NCI-H82 (cell line): ENCODE measurements around the gene KLHL35.
A peak's percentile ranks its signal among the peaks of the same experiment; 100 is the strongest.

Source experiments
- DNase-seq: peaks from one replicate; lab custom pipeline; 2025; lab: John Stamatoyannopoulos, UW

The KLHL35 gene, protein sequence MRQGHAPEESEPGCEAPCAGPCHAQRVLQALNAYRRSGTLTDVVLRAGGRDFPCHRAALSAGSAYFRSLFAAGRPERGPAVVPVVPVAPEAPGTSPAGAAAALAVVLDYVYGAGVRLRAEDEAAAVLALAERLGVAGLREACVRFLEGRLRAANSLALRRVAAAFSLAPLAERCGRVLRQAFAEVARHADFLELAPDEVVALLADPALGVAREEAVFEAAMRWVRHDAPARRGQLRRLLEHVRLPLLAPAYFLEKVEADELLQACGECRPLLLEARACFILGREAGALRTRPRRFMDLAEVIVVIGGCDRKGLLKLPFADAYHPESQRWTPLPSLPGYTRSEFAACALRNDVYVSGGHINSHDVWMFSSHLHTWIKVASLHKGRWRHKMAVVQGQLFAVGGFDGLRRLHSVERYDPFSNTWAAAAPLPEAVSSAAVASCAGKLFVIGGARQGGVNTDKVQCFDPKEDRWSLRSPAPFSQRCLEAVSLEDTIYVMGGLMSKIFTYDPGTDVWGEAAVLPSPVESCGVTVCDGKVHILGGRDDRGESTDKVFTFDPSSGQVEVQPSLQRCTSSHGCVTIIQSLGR

DNA sequence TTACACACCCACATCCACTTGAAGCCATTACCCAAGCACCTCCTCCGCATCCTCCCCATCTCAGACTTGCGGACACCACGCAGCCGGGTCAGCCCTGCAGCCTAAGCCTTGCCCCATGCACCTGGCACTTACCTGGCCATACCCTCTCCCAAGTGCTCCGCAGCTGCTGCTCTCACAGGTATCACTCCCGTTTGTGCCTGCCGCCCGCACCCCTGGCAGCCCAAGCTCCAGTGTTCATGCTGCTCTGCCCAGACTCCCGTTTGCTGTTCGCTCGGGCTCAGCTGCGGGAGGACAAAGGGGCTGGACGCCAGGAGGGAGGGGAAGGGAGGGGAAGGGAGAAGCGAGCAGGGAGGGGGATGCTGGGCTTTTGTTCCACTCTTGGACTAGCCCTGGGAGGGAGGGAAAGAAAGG is at the start of gene KLHL35:
Gene KLHL35, minus strand, starts transcription at position 293 of the 411 bp plus-strand sequence. CDS start 2,574 bp downstream, outside the sequence.
- no peak for DNase-seq

DNA sequence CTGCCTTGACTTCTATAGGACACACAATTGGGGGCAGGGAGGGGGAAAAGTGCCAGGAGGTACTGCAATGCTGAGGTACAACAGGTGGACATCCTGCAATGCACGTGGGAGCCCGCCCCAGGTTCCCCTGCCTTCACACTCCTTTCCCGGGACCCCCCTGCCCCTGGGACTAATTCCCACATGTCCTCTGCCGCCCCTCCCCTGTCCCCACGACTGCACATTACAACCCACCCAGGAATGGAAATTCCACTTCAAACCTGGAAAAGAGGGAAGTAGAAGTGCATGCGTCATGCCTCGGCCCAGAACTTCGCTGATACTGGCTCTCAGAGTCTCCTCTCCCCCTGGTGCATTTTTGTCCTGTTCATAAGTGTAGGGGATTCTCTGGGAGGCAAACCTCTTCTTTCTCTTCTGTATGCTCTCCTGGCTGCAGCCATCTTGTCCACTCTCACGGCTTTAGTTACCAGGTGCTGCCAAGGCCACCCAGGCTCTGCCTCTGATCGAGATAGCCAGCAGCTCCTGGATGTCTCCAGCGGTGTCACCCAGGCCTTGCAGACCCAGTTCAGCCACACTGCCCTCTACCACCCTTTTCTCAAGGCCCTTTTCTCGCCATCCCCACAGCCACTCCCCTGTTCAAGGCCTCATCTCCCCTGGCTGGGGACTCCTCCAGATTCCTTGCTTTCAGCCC is 49.1 kb upstream of the KLHL35 start:
- no peak for DNase-seq

DNA sequence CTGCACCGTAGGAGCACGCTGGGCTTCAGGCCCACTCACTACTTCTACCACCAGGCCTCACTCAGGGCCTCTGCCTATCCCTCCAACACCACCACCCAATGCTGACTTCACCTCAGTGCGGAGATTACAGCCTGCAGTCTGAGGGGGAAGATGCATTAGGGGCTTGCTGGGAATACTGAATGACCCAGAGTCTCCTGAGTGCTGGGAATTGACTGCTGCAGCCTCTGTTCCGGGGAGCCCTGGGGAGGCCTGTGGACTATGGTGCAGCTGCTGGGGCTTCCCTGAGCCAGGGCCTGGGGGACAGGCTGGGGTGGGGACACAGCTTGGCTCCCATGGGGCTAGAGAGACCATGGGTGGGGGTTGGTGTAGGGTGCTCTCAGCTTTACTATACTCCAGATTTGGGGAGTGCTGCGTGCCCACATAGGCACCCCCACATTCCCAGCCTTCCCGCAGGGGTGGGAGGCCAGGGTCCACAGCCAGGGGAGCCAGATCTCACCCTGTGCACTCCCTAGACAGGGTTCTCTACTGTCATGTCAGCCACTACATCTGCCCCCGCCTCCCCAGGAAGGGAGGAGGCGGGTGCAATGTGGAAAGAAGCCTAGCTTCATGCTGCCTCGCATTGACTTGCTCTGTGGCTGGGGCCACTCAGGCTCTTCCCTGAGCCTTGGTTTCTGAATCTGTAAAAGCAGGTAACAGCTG is 48.4 kb upstream of the KLHL35 start:
- no peak for DNase-seq

DNA sequence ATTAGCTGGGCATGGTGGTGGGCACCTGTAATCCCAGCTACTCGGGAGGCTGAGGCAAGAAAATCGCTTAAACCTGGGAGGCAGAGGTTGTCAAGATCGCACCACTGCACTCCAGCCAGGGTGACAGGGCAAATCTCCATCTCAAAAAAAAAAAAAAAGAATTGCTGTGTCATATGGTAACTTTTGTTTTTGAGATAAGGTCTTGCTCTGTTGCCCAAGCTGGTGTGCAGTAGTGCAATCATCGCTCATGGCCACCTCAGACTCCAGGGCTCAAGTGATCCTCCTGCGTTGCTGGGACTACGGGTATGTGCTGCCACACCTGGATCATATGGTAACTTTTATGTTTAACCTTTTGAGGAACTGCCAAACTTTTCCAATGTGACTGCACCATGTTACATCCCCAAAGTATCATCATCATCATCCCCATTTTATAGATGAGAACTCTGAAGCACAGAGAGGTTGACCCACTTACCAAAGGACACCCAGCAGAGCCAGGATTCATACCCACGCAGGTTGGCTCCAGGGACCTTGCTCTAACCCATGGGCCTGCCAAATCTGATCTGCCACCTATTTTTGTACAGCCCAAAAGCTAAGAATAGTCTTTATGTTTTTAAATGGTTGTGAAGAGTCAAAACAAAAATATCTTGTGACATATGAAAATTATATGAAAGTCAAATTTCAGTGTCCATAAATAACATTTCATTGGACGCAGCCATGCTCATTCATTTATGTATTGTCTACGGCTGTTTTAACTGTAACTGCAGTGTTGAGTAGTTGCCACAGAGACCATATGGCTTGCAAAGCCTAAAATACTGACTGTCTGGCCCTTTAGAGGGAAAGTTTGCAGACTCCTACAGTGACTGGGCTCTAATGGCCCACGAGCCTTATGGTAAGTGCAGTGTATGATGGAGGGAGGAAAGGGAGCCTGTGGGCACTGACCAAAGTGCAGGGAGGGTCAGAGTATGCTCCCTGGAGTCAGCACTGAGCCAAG is 47.5 kb upstream of the KLHL35 start:
- DNase-seq: no peak

DNA sequence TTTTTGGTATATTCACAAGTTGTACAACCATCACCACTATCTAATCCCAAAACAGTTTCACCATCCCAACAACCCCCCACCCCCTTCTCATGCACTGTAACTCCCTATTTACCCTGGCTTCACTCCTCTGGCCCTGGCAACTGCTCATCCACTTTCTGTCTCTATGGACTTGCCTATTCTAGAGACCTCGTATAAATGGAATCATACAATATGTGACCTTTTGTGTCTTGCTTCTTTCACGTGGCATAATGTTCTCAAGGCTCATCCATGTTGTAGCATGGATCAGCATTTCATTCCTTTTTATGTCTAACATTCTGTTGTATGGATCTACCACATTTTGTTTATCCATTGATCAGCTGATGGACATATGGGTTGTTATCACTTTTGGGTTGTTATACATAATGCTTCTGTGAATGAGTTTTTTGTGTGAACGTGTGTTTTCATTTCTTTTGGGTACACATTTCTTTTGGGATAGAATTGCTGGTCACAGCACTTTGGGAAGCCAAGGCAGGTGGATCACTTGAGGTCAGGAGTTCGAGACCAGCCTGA is 46.7 kb upstream of the KLHL35 start:
- no peak for DNase-seq

DNA sequence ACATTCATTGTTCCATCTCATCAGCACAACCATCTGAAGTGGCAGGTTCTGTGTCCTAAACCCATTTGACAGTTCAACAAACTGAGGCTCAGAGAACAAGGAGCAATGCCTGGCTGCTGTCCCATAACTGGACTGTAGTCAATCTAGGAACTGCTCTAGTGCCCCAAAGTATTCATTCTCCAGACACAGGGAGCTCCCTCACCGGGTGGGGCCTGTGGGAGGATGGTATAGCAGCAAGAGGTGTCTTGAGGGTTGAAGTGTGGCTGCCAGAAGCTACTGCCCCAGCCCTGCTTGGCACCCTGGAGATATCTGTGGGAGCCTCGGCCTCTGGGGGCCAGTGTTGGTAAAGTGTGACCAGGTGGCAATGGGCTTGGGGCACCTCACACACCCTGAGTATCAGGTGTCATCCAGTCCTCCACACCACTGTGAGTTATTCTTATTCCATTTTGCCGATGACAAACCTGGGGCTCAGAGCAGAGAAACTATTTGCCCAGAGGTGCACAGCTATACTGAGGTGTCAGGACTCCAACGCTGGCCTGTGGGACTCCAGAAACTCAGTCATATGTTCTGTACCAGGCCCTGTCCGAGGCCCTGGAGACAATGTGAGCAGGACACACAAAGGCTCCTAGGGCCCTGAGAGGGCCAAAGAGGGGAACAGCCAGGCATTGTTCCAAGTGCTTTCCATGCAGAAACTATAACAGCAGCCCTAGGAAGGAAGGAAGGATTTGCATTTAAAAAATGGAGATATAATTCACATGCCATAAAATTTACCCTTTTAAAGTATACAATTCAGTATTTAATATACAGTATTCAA is 46.0 kb upstream of the KLHL35 start:
- DNase-seq: no peak

DNA sequence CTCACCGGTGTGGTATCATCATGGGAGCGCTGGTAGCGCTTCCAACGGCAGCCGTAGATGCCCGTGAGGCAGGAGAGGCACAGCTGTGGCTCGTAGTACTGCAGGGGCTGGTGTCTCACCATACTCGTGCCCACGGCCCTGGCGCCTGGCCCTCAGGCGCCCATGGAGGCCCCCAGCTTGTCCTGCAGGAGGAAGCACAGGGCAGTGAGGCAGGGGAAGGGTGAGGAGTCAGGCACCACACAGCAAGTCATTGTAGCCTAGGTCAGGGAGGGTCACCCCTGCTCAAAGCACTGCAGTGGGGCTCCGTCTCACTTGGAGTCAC is 44.6 kb upstream of the KLHL35 start:
- DNase-seq: no peak

DNA sequence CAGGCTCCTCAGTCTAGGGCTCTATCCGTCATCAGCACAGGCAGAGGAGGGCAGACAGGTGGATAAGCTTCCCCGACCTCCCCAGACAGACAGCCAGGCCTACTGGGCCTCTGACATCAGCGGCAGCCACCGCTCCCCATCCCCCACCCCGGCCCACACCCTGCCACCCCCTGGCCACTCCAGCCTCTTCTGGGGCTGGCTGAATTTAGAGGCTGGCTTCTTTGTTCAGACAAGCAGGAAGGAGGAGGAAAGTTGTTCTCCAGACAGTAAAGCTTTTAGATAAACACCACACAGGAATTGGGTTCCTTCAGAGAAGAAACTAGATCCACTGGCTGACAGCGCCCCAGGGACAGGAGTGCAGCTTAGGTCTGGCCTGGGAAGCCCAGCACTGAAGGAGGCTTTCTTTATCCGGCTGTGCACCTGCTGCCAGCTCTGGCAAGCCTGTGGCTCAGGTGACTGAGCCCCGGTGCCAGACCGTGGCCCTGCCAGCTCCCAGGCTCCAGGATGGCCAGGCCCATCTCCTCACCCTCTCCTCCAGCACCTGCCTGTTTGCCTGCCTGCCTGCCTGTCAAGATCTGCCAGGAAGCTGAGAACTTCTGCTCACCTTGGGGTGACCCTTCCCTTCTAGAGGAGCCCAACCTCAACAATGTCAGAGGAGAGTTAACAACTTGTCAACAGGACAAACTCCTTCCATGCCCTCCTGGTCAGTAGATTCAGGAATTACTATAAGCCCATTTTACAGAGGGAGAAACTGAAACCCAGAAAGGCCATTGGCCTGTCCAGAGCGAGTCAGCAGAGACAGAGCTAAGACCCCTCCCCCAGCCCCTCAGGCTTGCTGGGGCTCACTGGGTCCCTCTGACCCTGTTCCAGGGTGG is 44.0 kb upstream of the KLHL35 start:
- no peak for DNase-seq

DNA sequence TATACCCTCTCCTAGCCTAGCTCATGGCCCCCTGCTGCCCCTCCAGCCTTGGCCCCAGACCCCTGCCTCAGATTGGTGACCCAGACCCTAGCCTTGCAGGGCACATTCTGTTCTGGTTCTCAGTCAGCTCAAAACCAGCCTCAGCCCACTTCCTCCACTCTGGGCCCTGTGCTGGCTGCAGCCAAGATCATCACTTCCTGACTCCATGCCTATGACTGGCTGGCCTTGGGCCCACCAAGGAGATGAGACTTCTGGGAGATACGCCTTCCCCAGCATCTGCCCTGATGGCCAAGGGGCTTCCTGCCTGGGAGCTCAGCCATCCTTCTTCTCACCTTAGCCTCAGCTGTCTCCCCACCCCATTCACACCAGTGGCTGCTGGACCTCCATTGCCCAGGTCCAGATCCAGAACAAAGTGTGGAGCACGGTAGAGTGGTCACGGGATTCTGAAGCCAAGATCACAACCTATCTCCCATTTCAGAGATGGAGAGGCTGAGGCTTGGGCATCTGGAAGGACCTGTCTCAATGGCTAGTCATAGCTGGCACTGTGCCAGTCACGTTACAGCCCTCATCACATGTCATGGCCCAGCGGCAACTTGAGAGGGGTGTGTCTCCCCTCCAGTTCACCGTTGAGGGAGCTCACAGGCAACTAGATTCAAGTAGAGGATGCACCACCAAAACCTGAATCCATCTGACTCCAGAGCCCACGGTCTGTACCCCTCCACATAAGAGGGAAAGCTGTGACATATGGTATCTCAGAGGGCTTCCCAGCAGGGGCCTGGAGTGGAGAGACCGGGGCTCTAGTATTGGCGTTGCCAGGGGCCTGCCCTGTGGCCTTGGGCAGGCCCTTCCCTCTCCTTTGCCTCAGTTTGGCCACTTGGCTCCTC is 43.0 kb upstream of the KLHL35 start:
- DNase-seq: peak; percentile 35

DNA sequence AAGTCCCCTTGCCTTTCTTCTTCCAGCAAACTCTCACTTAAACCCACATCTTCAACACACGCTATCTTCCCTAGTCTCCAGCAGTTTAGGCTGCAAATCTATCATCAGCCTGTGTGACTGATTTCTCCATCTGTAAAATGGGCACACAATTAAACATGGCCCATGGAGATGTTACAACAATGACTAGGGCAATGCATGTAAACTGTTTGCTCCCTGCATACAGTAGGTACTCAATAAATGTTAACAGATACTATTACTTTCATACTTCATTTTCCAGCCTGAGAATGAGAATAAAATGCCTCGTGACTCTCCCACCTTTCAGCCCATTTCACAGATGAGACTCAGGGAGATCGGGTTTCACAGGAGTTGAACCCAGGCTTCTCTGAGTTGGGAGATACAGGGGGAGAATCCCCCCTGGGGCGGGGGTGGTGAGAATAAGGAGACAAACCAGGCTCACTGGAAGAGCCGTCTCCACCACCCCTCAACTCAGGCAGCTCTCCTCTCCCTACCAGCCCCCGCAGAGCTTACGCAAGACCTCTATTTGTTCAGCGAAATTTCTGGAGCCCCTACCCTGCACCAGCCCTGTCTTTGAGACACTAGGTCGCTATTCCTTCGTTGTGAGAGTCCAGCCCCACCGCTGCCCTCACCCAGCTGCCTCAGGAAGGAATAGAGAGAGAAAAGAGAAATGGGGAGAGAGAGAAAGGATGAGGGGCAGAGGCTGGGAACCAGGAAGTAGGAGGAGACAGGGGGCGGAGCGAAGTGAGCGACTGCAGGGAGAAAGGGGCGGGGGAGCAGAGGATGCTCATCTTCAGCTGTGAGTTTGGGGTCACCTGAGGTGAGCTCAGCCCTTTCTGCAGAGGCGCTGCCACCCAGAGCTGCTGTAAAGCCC is 42.1 kb upstream of the KLHL35 start:
- peak; percentile 88 for DNase-seq

DNA sequence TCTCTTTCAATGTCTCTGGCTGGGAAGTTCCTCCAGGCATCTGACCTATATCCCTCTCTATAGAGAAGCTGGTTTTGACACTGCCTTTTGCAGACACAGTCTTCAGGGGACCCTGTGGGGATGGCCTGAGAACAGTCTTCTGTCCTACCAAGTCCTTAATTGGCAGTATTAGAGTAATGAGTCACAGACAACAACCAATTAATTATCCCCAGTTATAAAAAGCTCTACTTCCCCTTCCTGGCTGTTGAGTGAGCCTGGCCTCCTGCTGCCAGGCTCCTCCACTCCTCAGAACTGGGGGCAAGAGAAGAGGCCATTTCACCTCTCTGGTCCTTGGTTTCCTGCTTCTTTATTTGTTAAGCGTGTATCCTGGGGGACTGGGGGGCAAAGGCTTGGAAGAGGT is 41.2 kb upstream of the KLHL35 start:
- DNase-seq: peak; percentile 16

DNA sequence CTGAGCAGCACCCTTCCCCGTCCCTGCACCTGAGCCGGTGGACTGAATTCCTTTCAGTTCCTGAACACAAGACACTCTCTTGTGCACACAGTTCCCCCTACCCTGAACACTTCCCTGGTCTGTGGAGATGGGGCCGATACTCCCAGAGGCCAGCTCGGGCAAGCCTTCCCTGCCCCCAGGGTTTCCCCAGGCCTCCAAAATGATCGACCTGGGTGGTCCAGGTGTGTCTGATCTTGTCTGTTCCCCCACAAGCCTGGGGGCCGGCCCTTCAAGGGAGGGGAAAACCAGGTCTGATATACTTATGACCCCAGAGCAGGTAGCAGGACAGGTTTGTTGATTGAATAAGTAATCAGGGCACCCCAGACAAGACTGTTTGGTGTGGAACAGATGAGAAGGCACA is 40.7 kb upstream of the KLHL35 start:
- no peak for DNase-seq

DNA sequence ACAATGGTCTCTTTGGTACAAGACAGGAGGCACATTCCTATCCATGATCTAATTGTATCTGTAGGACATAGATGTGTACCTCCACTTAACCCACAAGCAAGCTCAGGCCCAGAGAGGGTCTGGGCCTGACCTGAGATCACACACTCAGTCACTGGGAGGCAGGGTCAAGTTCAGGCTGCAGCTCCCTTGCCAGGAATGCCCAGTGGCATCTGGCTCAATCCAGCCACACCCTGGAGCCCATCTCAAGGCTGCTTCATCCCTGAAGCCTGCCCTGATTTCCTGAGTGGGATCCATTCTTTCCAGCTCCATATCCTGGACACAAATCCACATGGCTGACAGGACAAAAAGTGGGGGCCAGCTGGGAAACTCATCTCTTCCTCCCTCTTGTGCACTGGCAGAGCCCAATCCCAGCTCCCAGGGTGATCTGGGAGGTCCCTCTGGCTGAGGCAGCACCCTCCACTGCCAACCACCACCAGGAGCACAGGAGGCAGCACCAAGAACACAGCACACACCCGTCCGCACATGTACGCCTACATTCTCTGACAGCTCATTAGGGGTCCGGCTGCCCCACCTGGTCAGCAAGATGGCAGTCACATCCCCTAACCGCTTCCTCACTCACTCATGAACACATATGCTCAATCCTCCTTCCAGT is 39.2 kb upstream of the KLHL35 start:
- no peak for DNase-seq

DNA sequence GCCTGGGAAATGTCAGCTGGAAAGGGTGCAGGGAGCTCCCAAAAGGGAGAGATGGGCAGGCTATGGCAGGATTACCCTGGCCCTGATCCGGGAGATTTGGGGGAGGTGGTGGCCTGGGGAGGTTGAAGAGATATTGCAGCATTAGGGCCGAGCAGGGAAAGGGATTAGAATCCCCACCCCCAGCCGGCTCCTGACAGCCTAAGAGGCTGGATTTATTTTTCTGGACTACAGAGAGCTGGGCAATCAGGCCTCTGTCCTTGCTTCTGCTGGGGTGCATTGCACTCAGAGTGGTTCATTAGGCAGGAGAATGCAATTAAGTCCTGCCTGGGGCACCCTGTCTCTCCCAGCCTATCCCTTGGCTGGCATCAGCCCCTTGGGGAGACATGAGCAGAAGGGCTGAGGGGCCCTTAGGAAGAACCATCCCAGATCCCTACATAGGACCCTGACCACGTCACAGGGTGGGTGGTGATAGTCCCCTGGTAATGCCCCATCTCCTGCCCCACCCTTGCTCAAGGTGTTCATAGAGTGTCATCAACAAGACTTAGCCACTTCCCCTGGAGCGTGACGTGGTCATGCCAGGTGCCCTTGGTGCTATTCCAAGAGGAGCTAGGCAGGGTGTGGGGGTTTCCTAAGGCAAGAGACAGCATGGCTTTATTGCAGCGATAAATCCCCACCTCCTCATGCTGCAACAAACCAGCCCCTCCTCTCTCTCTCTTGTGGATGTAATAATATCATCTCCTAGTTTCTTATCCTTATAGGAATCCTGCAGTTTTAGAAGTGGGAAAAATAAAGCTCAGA is 38.4 kb upstream of the KLHL35 start:
- DNase-seq: peak; percentile 95

DNA sequence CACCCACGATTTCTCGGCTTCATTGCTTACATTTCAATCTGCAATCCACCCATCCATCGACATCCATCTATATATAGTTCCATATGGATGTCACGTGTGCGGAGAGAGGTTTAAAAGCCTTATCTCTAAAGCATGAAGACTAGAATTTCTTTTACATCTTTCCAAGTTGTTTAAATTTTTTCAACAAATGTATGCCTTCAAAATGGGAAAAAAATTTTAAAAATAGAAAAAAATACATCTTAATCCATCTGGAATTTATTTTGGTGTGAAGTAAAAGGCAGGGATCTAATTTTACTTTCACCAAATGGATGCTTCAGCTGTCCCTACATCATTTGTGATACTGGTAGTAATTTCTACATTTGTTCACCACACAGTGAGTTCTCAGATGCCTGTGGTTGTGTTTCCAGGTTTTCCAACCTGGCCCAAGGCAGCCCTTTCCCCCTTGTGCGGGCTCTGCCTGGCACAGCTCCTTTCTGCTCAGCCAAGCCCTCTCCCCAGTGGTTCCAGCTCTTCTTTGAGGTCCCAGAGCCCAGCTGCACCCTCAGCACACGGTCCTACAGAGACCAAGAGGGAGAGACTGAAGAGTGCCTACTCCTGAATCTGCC is 37.6 kb upstream of the KLHL35 start:
- peak; percentile 2 for DNase-seq
